ENCODE results near the gene KRT2.

- no peak for TF ChIP-seq CTCF (IDR thresholded peaks at IDR 0.05)
- TF ChIP-seq POLR2A (IDR thresholded peaks at IDR 0.05): no peak
These were observed 7.4 kb upstream of the KRT2 start for GRCh38 chr12:52659395-52659794.

All from body of pancreas (tissue), 4 donors.